ENCODE measurements around the gene CPD. TPM values are rescaled to one million over a fixed set of nuclear protein-coding genes. Genes with fewer than 3 reads are reported as not detected.

CPD gene
- total and polyA plus RNA-seq, 2 of the 13 experiments (the other 11 are each of a cell fraction or from before 2014, with no cell fraction given) = 46.1 to 72.3 TPM

DNA sequence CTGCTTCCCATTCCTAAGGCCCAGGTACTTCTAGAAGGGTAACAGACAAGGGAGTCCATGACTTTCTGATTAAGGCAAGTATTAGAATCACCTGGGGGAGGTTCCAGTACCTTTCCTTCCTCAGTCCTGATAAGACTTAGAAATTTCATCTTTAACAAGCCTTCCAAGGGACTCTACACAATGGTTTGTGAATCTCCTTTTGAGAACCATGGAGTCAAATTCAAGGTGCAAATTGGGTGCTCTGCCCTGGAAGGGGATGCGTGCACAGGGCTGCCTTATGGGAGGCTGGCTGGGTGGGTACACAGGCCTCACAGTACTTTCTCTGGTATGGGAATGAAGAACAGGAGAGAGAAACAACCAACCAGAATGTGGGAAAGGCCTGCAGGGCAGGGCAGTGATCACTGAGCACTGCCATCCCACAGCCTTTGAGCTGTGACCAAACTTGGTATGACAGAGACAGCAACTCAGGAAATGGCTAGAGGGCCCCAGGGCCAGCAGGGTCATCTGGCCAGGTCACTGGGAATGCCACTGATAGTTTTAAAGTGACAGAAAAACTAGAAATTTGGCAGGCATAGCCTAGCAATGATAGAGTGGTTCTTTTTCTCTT, 41.2 kb upstream of the CPD start (continued):
- TF ChIP-seq, protein P1, sequence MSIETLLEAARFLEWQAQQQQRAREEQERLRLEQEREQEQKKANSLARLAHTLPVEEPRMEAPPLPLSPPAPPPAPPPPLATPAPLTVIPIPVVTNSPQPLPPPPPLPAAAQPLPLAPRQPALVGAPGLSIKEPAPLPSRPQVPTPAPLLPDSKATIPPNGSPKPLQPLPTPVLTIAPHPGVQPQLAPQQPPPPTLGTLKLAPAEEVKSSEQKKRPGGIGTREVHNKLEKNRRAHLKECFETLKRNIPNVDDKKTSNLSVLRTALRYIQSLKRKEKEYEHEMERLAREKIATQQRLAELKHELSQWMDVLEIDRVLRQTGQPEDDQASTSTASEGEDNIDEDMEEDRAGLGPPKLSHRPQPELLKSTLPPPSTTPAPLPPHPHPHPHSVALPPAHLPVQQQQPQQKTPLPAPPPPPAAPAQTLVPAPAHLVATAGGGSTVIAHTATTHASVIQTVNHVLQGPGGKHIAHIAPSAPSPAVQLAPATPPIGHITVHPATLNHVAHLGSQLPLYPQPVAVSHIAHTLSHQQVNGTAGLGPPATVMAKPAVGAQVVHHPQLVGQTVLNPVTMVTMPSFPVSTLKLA (IDR thresholded peaks at IDR 0.05) = no peak
- TF ChIP-seq FOSL1 (CRISPR knock-in tag; IDR thresholded peaks at IDR 0.05; ENCODE audit: borderline replicate concordance) (no peak), ZNF10 (CRISPR knock-in tag; IDR thresholded peaks at IDR 0.05; ENCODE audit: borderline replicate concordance, low read depth) (no peak), ZIK1 (CRISPR knock-in tag; IDR thresholded peaks at IDR 0.05; ENCODE audit: borderline replicate concordance, low read depth) (no peak), ZNF577 (CRISPR knock-in tag; IDR thresholded peaks at IDR 0.05; ENCODE audit: borderline replicate concordance, low read depth) (no peak), ZNF484 (CRISPR knock-in tag; IDR thresholded peaks at IDR 0.05; ENCODE audit: borderline replicate concordance, low read depth) (no peak), ZNF616 (CRISPR knock-in tag; IDR thresholded peaks at IDR 0.05; ENCODE audit: low read depth) (no peak), PLSCR1 (CRISPR knock-in tag; IDR thresholded peaks at IDR 0.05; ENCODE audit: borderline replicate concordance) (no peak), ZNF331 (CRISPR knock-in tag; IDR thresholded peaks at IDR 0.05) (peak; percentile 82), AKAP8 (CRISPR knock-in tag; IDR thresholded peaks at IDR 0.05) (no peak), CCAR2 (optimal IDR thresholded peaks at IDR 0.05; ENCODE audit: low read depth, low read length) (no peak), CCDC6 (CRISPR knock-in tag; IDR thresholded peaks at IDR 0.05) (no peak), TP53 (CRISPR knock-in tag; conservative IDR thresholded peaks at IDR 0.05) (no peak), MBNL3 (CRISPR knock-in tag; conservative IDR thresholded peaks at IDR 0.05) (no peak), AHR (CRISPR knock-in tag; IDR thresholded peaks at IDR 0.05) (0 out of 2 replicates have a peak, but pooled peaks have one; percentile 32), ZNF264 (CRISPR knock-in tag; IDR thresholded peaks at IDR 0.05) (no peak), ZNF354B (CRISPR knock-in tag; IDR thresholded peaks at IDR 0.05) (peak; percentile 54; the same call in 1 of the 2 replicates), SOX13 (IDR thresholded peaks at IDR 0.05) (no peak), SOX13 (CRISPR knock-in tag; conservative IDR thresholded peaks at IDR 0.05 in 1 of 2, IDR thresholded peaks at IDR 0.05 in 1 of 2) (peak in 1 of 2 experiments; percentile 71; a peak in 2 of 4 replicates), MIER3 (CRISPR knock-in tag; IDR thresholded peaks at IDR 0.05; ENCODE audit: borderline replicate concordance) (peak; percentile 24; the same call in 1 of the 2 replicates), KAT2B (IDR thresholded peaks at IDR 0.05; ENCODE audit: borderline replicate concordance, low read depth, low read length) (no peak), POLR2AphosphoS2 (IDR thresholded peaks at IDR 0.05; ENCODE audit: low read depth, low read length) (no peak), KDM2A (CRISPR knock-in tag; IDR thresholded peaks at IDR 0.05; ENCODE audit: borderline replicate concordance, low read depth) (peak; percentile 26; the same call in 1 of the 2 replicates), ELF3 (CRISPR knock-in tag; IDR thresholded peaks at IDR 0.05) (peak; percentile 76), FIP1L1 (IDR thresholded peaks at IDR 0.05; ENCODE audit: borderline replicate concordance, insufficient read depth, low read depth, low read length) (no peak), ZC3H4 (CRISPR knock-in tag; IDR thresholded peaks at IDR 0.05; ENCODE audit: borderline replicate concordance) (no peak)
- TF ChIP-seq, protein P2, sequence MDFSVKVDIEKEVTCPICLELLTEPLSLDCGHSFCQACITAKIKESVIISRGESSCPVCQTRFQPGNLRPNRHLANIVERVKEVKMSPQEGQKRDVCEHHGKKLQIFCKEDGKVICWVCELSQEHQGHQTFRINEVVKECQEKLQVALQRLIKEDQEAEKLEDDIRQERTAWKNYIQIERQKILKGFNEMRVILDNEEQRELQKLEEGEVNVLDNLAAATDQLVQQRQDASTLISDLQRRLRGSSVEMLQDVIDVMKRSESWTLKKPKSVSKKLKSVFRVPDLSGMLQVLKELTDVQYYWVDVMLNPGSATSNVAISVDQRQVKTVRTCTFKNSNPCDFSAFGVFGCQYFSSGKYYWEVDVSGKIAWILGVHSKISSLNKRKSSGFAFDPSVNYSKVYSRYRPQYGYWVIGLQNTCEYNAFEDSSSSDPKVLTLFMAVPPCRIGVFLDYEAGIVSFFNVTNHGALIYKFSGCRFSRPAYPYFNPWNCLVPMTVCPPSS (IDR thresholded peaks at IDR 0.05) = no peak
